GM23338 (cell line): ENCODE data around the gene ZNFX1. TPM values are rescaled to one million over a fixed set of nuclear protein-coding genes. Genes with fewer than 3 reads are reported as not detected.

Experiments used
- ATAC-seq: fragments of 200-7000 bp; cut with Tn5 transposase; 3 replicates; pipeline ENCODE4 v1.9.1; 2020
- DNase-seq: peaks from one replicate; pipeline ENCODE4 v3.0.0-alpha.2; 2015; ENCODE audit warnings: low spot score
- H2AFZ ChIP-seq: fragments of 200-600 bp; sonication (generic); 2 replicates; pipeline ENCODE4 v1.8.0; 2016; ENCODE audit warnings: antibody characterized with exemption, mild to moderate bottlenecking, moderate library complexity
- H3F3A ChIP-seq: fragments of 200-600 bp; sonication (generic); replicated peaks from 2 replicates; pipeline ENCODE4 v1.8.0; 2017; ENCODE audit warnings: antibody characterized with exemption, mixed run types, low read depth
- H3K27ac ChIP-seq: fragments of 200-600 bp; sonication (generic); 2 replicates; pipeline ENCODE4 v1.6.1; 2016; ENCODE audit warnings: low read depth
- H3K27me3 ChIP-seq: fragments of 200-600 bp; sonication (generic); 2 replicates; pipeline ENCODE4 v1.8.0; 2016; ENCODE audit warnings: mild to moderate bottlenecking, mixed run types, moderate library complexity; ENCODE audit not compliant: insufficient read depth
- H3K36me3 ChIP-seq: fragments of 200-600 bp; sonication (generic); 2 replicates; pipeline ENCODE4 v1.8.0; 2016; ENCODE audit warnings: mild to moderate bottlenecking; ENCODE audit not compliant: insufficient read depth
- H3K4me1 ChIP-seq: fragments of 200-600 bp; sonication (generic); 2 replicates; pipeline ENCODE4 v1.8.0; 2016; ENCODE audit warnings: mild to moderate bottlenecking, moderate library complexity; ENCODE audit not compliant: insufficient read depth
- H3K4me2 ChIP-seq: fragments of 200-600 bp; sonication (generic); 2 replicates; pipeline ENCODE4 v1.7.1; 2017; ENCODE audit warnings: mixed run types
- H3K4me3 ChIP-seq: fragments of 200-600 bp; sonication (generic); 2 replicates; pipeline ENCODE4 v1.6.1; 2016; ENCODE audit warnings: mixed run types
- H3K79me2 ChIP-seq: fragments of 200-600 bp; sonication (generic); replicated peaks from 2 replicates; pipeline ENCODE4 v1.8.0; 2017; ENCODE audit warnings: mild to moderate bottlenecking; ENCODE audit not compliant: insufficient read depth
- H3K9me2 ChIP-seq: fragments of 200-600 bp; sonication (generic); 2 replicates; pipeline ENCODE4 v1.8.0; 2017; ENCODE audit not compliant: insufficient read depth
- H4K20me1 ChIP-seq: fragments of 200-600 bp; sonication (generic); replicated peaks from 2 replicates; pipeline ENCODE4 v1.8.0; 2017; ENCODE audit warnings: mild to moderate bottlenecking; ENCODE audit not compliant: insufficient read depth
- H3K27ac Mint-ChIP-seq: 2 replicates; pipeline ENCODE4 v1.8.0; 2020; ENCODE audit warnings: inconsistent platforms, mild to moderate bottlenecking, moderate library complexity, mixed read lengths
- H3K27me3 Mint-ChIP-seq: 3 replicates; pipeline ENCODE4 v1.8.0; 2022; ENCODE audit warnings: low read depth, mild to moderate bottlenecking, moderate library complexity, mixed read lengths, inconsistent platforms; ENCODE audit not compliant: insufficient read depth, poor library complexity
- H3K36me3 Mint-ChIP-seq: 3 replicates; pipeline ENCODE4 v1.8.0; 2021; ENCODE audit warnings: low read depth, mild to moderate bottlenecking, inconsistent platforms, moderate library complexity, mixed read lengths
- H3K4me1 Mint-ChIP-seq: 3 replicates; pipeline ENCODE4 v1.8.0; 2020; ENCODE audit warnings: mild to moderate bottlenecking, inconsistent platforms, mixed read lengths
- H3K4me3 Mint-ChIP-seq: 3 replicates; pipeline ENCODE4 v1.8.0; 2021; ENCODE audit warnings: moderate library complexity, mild to moderate bottlenecking, inconsistent platforms, mixed read lengths
- H3K9me3 Mint-ChIP-seq: 3 replicates; pipeline ENCODE4 v1.8.0; 2020; ENCODE audit warnings: moderate library complexity, mild to moderate bottlenecking, inconsistent platforms, mixed read lengths
- CREB1 ChIP-seq: fragments of 250-450 bp; sonication (Bioruptor Pico); IDR thresholded peaks from 2 replicates; pipeline ENCODE4 v1.5.0; 2020; ENCODE audit warnings: low read depth, mild to moderate bottlenecking, moderate library complexity
- EZH2 ChIP-seq: fragments of 200-600 bp; sonication (generic); IDR thresholded peaks from one replicate; pipeline ENCODE4 v1.8.0; 2017; ENCODE audit warnings: antibody characterized with exemption, mild to moderate bottlenecking, low read depth; ENCODE audit not compliant: unreplicated experiment
- EZH2phosphoT487 ChIP-seq: fragments of 200-600 bp; sonication (generic); IDR thresholded peaks from one replicate; pipeline ENCODE4 v1.8.1; 2018; ENCODE audit warnings: antibody characterized with exemption; ENCODE audit not compliant: unreplicated experiment
- JUNB ChIP-seq: IDR thresholded peaks from one replicate; pipeline ENCODE4 v1.6.1; 2016; ENCODE audit warnings: antibody characterized with exemption; ENCODE audit not compliant: unreplicated experiment
- POLR2AphosphoS5 ChIP-seq: IDR thresholded peaks from 2 replicates; pipeline ENCODE4 v1.6.1; 2016; ENCODE audit warnings: antibody characterized with exemption, low read depth
- STAT1 ChIP-seq: IDR thresholded peaks from one replicate; pipeline ENCODE4 v1.6.1; 2016; ENCODE audit warnings: antibody characterized with exemption; ENCODE audit not compliant: unreplicated experiment
- ZNF331 ChIP-seq: fragments of 250-450 bp; sonication (Bioruptor Pico); IDR thresholded peaks from 2 replicates; pipeline ENCODE4 v1.5.0; 2020; ENCODE audit warnings: low read depth, mild to moderate bottlenecking, moderate library complexity
- polyA plus RNA-seq: library from polyadenylated mRNA; unstranded; fragments of >200 nt; fragmentation: Nextera tagmentation; extraction: Ambion mirVana; gene quantifications from 2 replicates; pipeline ENCODE4 v1.2.1, GENCODE V29; 2016
- total RNA-seq: library from RNA; depleted of rRNA; stranded (reverse); fragments of >200 nt; shearing (Covaris generic); gene quantifications from 2 replicates; pipeline ENCODE4 v1.2.3, GENCODE V29; 2014
- TF ChIP-seq, protein P1 (sequence below): IDR thresholded peaks from one replicate; pipeline ENCODE4 v1.6.1; 2018; ENCODE audit warnings: antibody characterized with exemption; ENCODE audit not compliant: unreplicated experiment
- TF ChIP-seq, protein P2 (sequence below), 2 experiments: fragments of 200-600 bp in 1 of 2; sonication (generic) in 1 of 2; conservative IDR thresholded peaks; 2 replicates each; pipeline versions ENCODE4 v1.5.1 to v1.6.1; 2016 to 2017; ENCODE audit warnings: antibody characterized with exemption in 2 of 2, low read depth in 2 of 2, mild to moderate bottlenecking in 2 of 2, moderate library complexity in 1 of 2
- TF ChIP-seq, protein P3 (sequence below): fragments of 250-450 bp; sonication (Bioruptor Pico); IDR thresholded peaks from 2 replicates; pipeline ENCODE4 v1.5.0; 2020; ENCODE audit warnings: mild to moderate bottlenecking, moderate library complexity
- TF ChIP-seq, protein P4 (sequence below): IDR thresholded peaks from 2 replicates; pipeline ENCODE4 v1.6.1; 2016; ENCODE audit warnings: antibody characterized with exemption

Gene ZNFX1
- total and polyA plus RNA-seq, 2 experiments from 2014 or later: 6.1 to 12.1 TPM

DNA sequence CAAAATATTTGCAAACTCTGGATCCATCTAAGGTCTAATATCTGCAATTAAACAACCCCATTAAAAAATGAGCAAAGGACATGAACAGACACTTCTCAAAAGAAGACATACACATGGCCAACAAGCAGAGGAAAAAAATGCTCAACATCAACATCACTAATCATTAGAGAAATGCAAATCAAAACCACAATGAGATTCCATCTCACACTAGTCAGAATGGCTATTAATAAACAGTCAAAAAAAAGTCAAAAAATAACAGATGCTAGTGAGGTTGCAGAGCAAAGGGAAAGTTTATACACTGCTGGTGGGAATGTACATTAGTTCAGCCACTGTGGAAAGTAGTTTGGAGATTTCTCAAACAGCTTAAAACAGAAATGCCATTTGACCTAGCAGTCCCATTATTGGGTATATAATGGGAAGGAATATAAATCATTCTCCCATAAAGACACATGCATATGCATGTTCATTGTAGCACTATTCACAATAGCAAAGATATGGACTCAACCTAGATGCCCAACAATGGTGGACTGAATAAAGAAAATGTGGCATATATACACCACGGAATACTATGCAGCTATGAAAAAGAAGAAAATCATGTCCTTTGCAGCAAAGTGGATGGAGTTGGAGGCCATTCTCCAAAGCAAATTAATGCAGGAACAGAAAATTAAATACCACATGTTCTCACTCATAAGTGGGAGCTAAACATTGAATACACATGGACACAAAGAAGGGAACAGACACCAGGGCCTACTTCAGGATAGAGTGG lies 9.1 kb downstream of the ZNFX1 start (continued):
- TF ChIP-seq, protein P1, sequence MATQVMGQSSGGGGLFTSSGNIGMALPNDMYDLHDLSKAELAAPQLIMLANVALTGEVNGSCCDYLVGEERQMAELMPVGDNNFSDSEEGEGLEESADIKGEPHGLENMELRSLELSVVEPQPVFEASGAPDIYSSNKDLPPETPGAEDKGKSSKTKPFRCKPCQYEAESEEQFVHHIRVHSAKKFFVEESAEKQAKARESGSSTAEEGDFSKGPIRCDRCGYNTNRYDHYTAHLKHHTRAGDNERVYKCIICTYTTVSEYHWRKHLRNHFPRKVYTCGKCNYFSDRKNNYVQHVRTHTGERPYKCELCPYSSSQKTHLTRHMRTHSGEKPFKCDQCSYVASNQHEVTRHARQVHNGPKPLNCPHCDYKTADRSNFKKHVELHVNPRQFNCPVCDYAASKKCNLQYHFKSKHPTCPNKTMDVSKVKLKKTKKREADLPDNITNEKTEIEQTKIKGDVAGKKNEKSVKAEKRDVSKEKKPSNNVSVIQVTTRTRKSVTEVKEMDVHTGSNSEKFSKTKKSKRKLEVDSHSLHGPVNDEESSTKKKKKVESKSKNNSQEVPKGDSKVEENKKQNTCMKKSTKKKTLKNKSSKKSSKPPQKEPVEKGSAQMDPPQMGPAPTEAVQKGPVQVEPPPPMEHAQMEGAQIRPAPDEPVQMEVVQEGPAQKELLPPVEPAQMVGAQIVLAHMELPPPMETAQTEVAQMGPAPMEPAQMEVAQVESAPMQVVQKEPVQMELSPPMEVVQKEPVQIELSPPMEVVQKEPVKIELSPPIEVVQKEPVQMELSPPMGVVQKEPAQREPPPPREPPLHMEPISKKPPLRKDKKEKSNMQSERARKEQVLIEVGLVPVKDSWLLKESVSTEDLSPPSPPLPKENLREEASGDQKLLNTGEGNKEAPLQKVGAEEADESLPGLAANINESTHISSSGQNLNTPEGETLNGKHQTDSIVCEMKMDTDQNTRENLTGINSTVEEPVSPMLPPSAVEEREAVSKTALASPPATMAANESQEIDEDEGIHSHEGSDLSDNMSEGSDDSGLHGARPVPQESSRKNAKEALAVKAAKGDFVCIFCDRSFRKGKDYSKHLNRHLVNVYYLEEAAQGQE: no peak
- TF ChIP-seq POLR2AphosphoS5 (no peak), EZH2phosphoT487 (no peak)

DNA sequence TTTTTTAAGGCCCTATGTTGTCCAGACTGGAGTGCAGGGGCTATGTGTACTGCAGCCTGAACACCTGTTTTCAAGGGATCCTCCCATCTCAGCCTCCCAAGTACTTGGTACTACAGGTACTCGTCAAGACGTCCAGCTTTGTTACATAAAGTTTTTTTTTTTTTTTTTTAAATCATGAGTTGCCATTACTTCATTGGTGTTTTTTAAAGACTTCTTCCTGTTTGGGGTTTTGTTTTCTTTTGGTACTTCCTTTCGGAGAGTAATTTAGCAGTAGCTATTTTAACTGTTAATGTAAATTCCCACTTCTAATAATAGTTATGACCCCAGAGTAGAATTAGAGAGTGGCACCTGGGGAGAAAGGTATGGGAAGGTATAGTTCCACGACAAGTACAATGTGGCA lies 10.5 kb downstream of the ZNFX1 start:
- H3K27me3 Mint-ChIP-seq: peaks cover 3% of the 10 kb centered on the region
- Histone ChIP-seq H3K4me2 (no peak overlapping the region), H3K27me3 (no peaks in the 10 kb centered on the region), H3K4me3 (no peak overlapping the region), H4K20me1 (peaks cover 40% of the 10 kb centered on the region), H3K9me2 (no peaks in the 10 kb centered on the region), H3F3A (no peaks in the 10 kb centered on the region), H3K27ac (no peak overlapping the region), H2AFZ (no peak overlapping the region), H3K36me3 (peaks cover 61% of the 10 kb centered on the region), H3K4me1 (no peaks in the 10 kb centered on the region; the same call in 1 of the 2 replicates), H3K79me2 (peaks cover 56% of the 10 kb centered on the region)
- no peak overlapping the region for H3K4me3 Mint-ChIP-seq
- H3K9me3 Mint-ChIP-seq: peaks cover 3% of the 10 kb centered on the region; the same call in 1 of the 3 replicates
- H3K4me1 Mint-ChIP-seq: no peaks in the 10 kb centered on the region; the same call in 2 of the 3 replicates
- ATAC-seq: no peak
- no peak overlapping the region for H3K27ac Mint-ChIP-seq
- H3K36me3 Mint-ChIP-seq: peaks cover 71% of the 10 kb centered on the region
- no peak for DNase-seq
- TF ChIP-seq, protein P2, sequence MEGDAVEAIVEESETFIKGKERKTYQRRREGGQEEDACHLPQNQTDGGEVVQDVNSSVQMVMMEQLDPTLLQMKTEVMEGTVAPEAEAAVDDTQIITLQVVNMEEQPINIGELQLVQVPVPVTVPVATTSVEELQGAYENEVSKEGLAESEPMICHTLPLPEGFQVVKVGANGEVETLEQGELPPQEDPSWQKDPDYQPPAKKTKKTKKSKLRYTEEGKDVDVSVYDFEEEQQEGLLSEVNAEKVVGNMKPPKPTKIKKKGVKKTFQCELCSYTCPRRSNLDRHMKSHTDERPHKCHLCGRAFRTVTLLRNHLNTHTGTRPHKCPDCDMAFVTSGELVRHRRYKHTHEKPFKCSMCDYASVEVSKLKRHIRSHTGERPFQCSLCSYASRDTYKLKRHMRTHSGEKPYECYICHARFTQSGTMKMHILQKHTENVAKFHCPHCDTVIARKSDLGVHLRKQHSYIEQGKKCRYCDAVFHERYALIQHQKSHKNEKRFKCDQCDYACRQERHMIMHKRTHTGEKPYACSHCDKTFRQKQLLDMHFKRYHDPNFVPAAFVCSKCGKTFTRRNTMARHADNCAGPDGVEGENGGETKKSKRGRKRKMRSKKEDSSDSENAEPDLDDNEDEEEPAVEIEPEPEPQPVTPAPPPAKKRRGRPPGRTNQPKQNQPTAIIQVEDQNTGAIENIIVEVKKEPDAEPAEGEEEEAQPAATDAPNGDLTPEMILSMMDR (conservative IDR thresholded peaks at IDR 0.05; ENCODE audit: low read depth in 2 of 2): no peak
- TF ChIP-seq, protein P3, sequence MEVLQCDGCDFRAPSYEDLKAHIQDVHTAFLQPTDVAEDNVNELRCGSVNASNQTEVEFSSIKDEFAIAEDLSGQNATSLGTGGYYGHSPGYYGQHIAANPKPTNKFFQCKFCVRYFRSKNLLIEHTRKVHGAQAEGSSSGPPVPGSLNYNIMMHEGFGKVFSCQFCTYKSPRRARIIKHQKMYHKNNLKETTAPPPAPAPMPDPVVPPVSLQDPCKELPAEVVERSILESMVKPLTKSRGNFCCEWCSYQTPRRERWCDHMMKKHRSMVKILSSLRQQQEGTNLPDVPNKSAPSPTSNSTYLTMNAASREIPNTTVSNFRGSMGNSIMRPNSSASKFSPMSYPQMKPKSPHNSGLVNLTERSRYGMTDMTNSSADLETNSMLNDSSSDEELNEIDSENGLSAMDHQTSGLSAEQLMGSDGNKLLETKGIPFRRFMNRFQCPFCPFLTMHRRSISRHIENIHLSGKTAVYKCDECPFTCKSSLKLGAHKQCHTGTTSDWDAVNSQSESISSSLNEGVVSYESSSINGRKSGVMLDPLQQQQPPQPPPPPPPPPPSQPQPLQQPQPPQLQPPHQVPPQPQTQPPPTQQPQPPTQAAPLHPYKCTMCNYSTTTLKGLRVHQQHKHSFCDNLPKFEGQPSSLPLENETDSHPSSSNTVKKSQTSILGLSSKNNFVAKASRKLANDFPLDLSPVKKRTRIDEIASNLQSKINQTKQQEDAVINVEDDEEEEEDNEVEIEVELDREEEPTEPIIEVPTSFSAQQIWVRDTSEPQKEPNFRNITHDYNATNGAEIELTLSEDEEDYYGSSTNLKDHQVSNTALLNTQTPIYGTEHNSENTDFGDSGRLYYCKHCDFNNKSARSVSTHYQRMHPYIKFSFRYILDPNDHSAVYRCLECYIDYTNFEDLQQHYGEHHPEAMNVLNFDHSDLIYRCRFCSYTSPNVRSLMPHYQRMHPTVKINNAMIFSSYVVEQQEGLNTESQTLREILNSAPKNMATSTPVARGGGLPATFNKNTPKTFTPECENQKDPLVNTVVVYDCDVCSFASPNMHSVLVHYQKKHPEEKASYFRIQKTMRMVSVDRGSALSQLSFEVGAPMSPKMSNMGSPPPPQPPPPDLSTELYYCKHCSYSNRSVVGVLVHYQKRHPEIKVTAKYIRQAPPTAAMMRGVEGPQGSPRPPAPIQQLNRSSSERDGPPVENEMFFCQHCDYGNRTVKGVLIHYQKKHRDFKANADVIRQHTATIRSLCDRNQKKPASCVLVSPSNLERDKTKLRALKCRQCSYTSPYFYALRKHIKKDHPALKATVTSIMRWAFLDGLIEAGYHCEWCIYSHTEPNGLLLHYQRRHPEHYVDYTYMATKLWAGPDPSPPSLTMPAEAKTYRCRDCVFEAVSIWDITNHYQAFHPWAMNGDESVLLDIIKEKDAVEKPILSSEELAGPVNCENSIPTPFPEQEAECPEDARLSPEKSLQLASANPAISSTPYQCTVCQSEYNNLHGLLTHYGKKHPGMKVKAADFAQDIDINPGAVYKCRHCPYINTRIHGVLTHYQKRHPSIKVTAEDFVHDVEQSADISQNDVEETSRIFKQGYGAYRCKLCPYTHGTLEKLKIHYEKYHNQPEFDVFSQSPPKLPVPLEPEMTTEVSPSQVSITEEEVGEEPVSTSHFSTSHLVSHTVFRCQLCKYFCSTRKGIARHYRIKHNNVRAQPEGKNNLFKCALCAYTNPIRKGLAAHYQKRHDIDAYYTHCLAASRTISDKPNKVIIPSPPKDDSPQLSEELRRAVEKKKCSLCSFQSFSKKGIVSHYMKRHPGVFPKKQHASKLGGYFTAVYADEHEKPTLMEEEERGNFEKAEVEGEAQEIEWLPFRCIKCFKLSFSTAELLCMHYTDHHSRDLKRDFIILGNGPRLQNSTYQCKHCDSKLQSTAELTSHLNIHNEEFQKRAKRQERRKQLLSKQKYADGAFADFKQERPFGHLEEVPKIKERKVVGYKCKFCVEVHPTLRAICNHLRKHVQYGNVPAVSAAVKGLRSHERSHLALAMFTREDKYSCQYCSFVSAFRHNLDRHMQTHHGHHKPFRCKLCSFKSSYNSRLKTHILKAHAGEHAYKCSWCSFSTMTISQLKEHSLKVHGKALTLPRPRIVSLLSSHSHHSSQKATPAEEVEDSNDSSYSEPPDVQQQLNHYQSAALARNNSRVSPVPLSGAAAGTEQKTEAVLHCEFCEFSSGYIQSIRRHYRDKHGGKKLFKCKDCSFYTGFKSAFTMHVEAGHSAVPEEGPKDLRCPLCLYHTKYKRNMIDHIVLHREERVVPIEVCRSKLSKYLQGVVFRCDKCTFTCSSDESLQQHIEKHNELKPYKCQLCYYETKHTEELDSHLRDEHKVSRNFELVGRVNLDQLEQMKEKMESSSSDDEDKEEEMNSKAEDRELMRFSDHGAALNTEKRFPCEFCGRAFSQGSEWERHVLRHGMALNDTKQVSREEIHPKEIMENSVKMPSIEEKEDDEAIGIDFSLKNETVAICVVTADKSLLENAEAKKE (CRISPR knock-in tag): no peak
- no peak for TF ChIP-seq STAT1
- no peak for TF ChIP-seq EZH2phosphoT487
- TF ChIP-seq EZH2: no peak
- no peak for TF ChIP-seq POLR2AphosphoS5
- TF ChIP-seq ZNF331: no peak
- TF ChIP-seq, protein P4, sequence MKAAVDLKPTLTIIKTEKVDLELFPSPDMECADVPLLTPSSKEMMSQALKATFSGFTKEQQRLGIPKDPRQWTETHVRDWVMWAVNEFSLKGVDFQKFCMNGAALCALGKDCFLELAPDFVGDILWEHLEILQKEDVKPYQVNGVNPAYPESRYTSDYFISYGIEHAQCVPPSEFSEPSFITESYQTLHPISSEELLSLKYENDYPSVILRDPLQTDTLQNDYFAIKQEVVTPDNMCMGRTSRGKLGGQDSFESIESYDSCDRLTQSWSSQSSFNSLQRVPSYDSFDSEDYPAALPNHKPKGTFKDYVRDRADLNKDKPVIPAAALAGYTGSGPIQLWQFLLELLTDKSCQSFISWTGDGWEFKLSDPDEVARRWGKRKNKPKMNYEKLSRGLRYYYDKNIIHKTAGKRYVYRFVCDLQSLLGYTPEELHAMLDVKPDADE: no peak
- no peak for TF ChIP-seq JUNB
- no peak for TF ChIP-seq CREB1 (CRISPR knock-in tag)
